WTC11 (cell line): Measurements from ENCODE around the gene ATP9A. TPM values are rescaled to one million over a fixed set of nuclear protein-coding genes. Genes with fewer than 3 reads are reported as not detected.

Experiments used
- ATAC-seq: fragments of 200-7000 bp; cut with Tn5 transposase; 2 replicates; pipeline ENCODE4 v1.10.0; 2021; ENCODE audit warnings: mild to moderate bottlenecking, moderate library complexity
- CTCF ChIA-PET: fragments of 300-600 bp; sonication (Branson Sonifier 250); formaldehyde crosslinking; loops from one replicate; lab custom pipeline; 2021; ENCODE audit warnings: antibody characterized with exemption; lab: Charles Lee
- POLR2A ChIA-PET: fragments of 350-600 bp; sonication (Branson Sonifier 250); formaldehyde crosslinking; loops from one replicate; lab custom pipeline; 2021; ENCODE audit warnings: antibody characterized with exemption; lab: Charles Lee
- DNase-seq: peaks from one replicate; pipeline ENCODE4 v3.0.0; 2021; ENCODE audit warnings: low spot score
- H3K27ac Mint-ChIP-seq: 2 replicates; pipeline ENCODE4 v1.8.0; 2021; ENCODE audit warnings: mixed read lengths
- H3K27me3 Mint-ChIP-seq: 2 replicates; pipeline ENCODE4 v1.8.0; 2021; ENCODE audit warnings: low read depth, mild to moderate bottlenecking, moderate library complexity, mixed read lengths
- H3K36me3 Mint-ChIP-seq: 2 replicates; pipeline ENCODE4 v1.8.0; 2021; ENCODE audit warnings: mixed read lengths
- H3K4me1 Mint-ChIP-seq: 2 replicates; pipeline ENCODE4 v1.8.0; 2022; ENCODE audit warnings: mixed read lengths
- H3K4me3 Mint-ChIP-seq: 2 replicates; pipeline ENCODE4 v1.8.0; 2021; ENCODE audit warnings: mild to moderate bottlenecking, moderate library complexity, mixed read lengths
- H3K9me3 Mint-ChIP-seq: 2 replicates; pipeline ENCODE4 v1.8.0; 2021; ENCODE audit warnings: mixed read lengths
- ATF3 ChIP-seq: sonication (generic); formaldehyde crosslinking; conservative IDR thresholded peaks from 2 replicates; pipeline ENCODE4 v1.8.1; 2022; ENCODE audit warnings: mild to moderate bottlenecking, missing genetic modification reagents
- EMX1 ChIP-seq: fragments of 250-450 bp; sonication (Bioruptor Pico); IDR thresholded peaks from 2 replicates; pipeline ENCODE4 v1.8.0; 2021; ENCODE audit warnings: mild to moderate bottlenecking
- ETV6 ChIP-seq: sonication (generic); formaldehyde crosslinking; IDR thresholded peaks from 2 replicates; pipeline ENCODE4 v1.8.1; 2022; ENCODE audit warnings: mild to moderate bottlenecking, missing genetic modification reagents
- GTF2I ChIP-seq: fragments of 250-450 bp; sonication (Bioruptor Pico); conservative IDR thresholded peaks from 2 replicates; pipeline ENCODE4 v1.4.0; 2021; ENCODE audit warnings: mild to moderate bottlenecking
- HMGA2 ChIP-seq: fragments of 250-450 bp; sonication (Bioruptor Pico); IDR thresholded peaks from 2 replicates; pipeline ENCODE4 v1.4.0; 2021; ENCODE audit warnings: mild to moderate bottlenecking, moderate library complexity
- IRF2 ChIP-seq: sonication (generic); formaldehyde crosslinking; IDR thresholded peaks from 2 replicates; pipeline ENCODE4 v1.8.0; 2022; ENCODE audit warnings: low read depth, missing genetic modification reagents, borderline replicate concordance
- NFE2L1 ChIP-seq: sonication (generic); formaldehyde crosslinking; IDR thresholded peaks from 2 replicates; pipeline ENCODE4 v1.8.1; 2023; ENCODE audit warnings: missing genetic modification reagents
- RELA ChIP-seq: sonication (generic); formaldehyde crosslinking; IDR thresholded peaks from 2 replicates; pipeline ENCODE4 v1.8.1; 2022; ENCODE audit warnings: missing genetic modification reagents, mild to moderate bottlenecking, borderline replicate concordance
- TCF7 ChIP-seq: sonication (generic); formaldehyde crosslinking; IDR thresholded peaks from 2 replicates; pipeline ENCODE4 v1.8.0; 2022; ENCODE audit warnings: mild to moderate bottlenecking, low read depth, missing genetic modification reagents, moderate library complexity
- USF2 ChIP-seq: sonication (generic); formaldehyde crosslinking; IDR thresholded peaks from 2 replicates; pipeline ENCODE4 v1.8.1; 2023; ENCODE audit warnings: mild to moderate bottlenecking, missing genetic modification reagents, moderate library complexity
- ZNF281 ChIP-seq: sonication (generic); formaldehyde crosslinking; IDR thresholded peaks from 2 replicates; pipeline ENCODE4 v1.8.0; 2023; ENCODE audit warnings: mild to moderate bottlenecking, missing genetic modification reagents
- total RNA-seq: library from RNA; stranded (reverse); gene quantifications from 3 replicates; pipeline ENCODE4 v1.2.3, GENCODE V29; 2021

ATP9A gene
- total RNA-seq, 1 experiment from 2014 or later = 5.0 TPM

- no peaks in the 10 kb centered on the region for H3K36me3 Mint-ChIP-seq
- H3K9me3 Mint-ChIP-seq = peaks cover 9% of the 10 kb centered on the region
- no peak for ATAC-seq
- H3K4me1 Mint-ChIP-seq = peaks cover 24% of the 10 kb centered on the region
- no peak for DNase-seq
- H3K27me3 Mint-ChIP-seq = peaks cover 41% of the 10 kb centered on the region
- CTCF ChIA-PET = interaction anchor here (0.7 to 1.3 kb wide), 2 partner anchors 23 to 29 kb away, joined by 3 to 4 read pairs; no protein-coding TSS in a partner anchor
- no peak overlapping the region for H3K27ac Mint-ChIP-seq
- TF ChIP-seq IRF2 (CRISPR knock-in tag) (no peak), RELA (CRISPR knock-in tag) (no peak), NFE2L1 (CRISPR knock-in tag) (no peak)
- POLR2A ChIA-PET = no interaction called here
- H3K4me3 Mint-ChIP-seq = no peak overlapping the region
Observed at GRCh38 chr20:51565298-51566144, 202.7 kb downstream of the ATP9A start.

GRCh38 chr20:51563486-51564332 lies 204.5 kb downstream of the ATP9A start:
- no peak overlapping the region for H3K27ac Mint-ChIP-seq
- DNase-seq (peak; percentile 73), ATAC-seq (peak; percentile 77)
- H3K4me3 Mint-ChIP-seq = peak overlapping the region; percentile 77
- H3K36me3 Mint-ChIP-seq = no peaks in the 10 kb centered on the region
- peaks cover 60% of the 10 kb centered on the region for H3K27me3 Mint-ChIP-seq
- H3K4me1 Mint-ChIP-seq = peaks cover 25% of the 10 kb centered on the region
- H3K9me3 Mint-ChIP-seq = peaks cover 5% of the 10 kb centered on the region
- POLR2A ChIA-PET = interaction anchor here (1.4 kb wide), 1 partner anchor 10 kb away, joined by 3 read pairs; no protein-coding TSS in a partner anchor
- TF ChIP-seq HMGA2 (CRISPR knock-in tag) = no peak
- TF ChIP-seq ETV6 (CRISPR knock-in tag) = no peak
- TF ChIP-seq USF2 (CRISPR knock-in tag) = no peak
- TF ChIP-seq RELA (CRISPR knock-in tag) = no peak
- TF ChIP-seq TCF7 (CRISPR knock-in tag) = no peak
- TF ChIP-seq NFE2L1 (CRISPR knock-in tag) = no peak
- no peak for TF ChIP-seq ZNF281 (CRISPR knock-in tag)
- TF ChIP-seq EMX1 (CRISPR knock-in tag) = no peak
- no peak for TF ChIP-seq ATF3 (CRISPR knock-in tag)
- CTCF ChIA-PET = interaction anchor here (1.2 to 2.8 kb wide), 17 partner anchors 11 to 582 kb away, joined by 3 to 39 read pairs (median 7); partner anchors contain the start of gene NFATC2

- ATAC-seq (no peak), DNase-seq (no peak)
- H3K4me3 Mint-ChIP-seq = peak overlapping the region; percentile 77
- POLR2A ChIA-PET = interaction anchor here (0.7 to 1.4 kb wide), 2 partner anchors 9 to 10 kb away, joined by 3 to 4 read pairs; no protein-coding TSS in a partner anchor
- H3K27me3 Mint-ChIP-seq = peaks cover 60% of the 10 kb centered on the region
- no peak for TF ChIP-seq GTF2I
- TF ChIP-seq, all 79 proteins: peak for 0
- peaks cover 25% of the 10 kb centered on the region for H3K4me1 Mint-ChIP-seq
- CTCF ChIA-PET = interaction anchor here (0.6 to 2.8 kb wide), 22 partner anchors 10 to 581 kb away, joined by 3 to 39 read pairs (median 7); partner anchors contain the start of gene NFATC2
- no peaks in the 10 kb centered on the region for H3K36me3 Mint-ChIP-seq
- no peaks in the 10 kb centered on the region for H3K9me3 Mint-ChIP-seq
- no peak overlapping the region for H3K27ac Mint-ChIP-seq
Observed at GRCh38 chr20:51563174-51563485, 205.1 kb downstream of the ATP9A start.
